GM21367 (cell line): ENCODE measurements around the gene TYW1B.
"Not testable (repeated sequence)": the region's sequence is repeated elsewhere in the genome, so short reads cannot be mapped to it uniquely, and the experiment has no call there.

Experiments
- ATAC-seq: cut with Tn5 transposase; IDR thresholded peaks from one replicate; pipeline ENCODE4 v1.9.1; 2021; ENCODE audit not compliant: unreplicated experiment

The TYW1B gene

GRCh38 chr7:72827839-72828591 is at the start of gene TYW1B:
Gene TYW1B, minus strand, starts transcription at chr7:72828200. Its CDS starts 125 bp downstream, at chr7:72828075.
- peak; percentile 89 for ATAC-seq

- ATAC-seq = not testable (repeated sequence)
Observed at GRCh38 chr7:72867591-72867990, 39.6 kb upstream of the TYW1B start.

GRCh38 chr7:72858846-72859400 is 30.9 kb upstream of the TYW1B start:
- ATAC-seq = not testable (repeated sequence)

- not testable (repeated sequence) for ATAC-seq
Observed at GRCh38 chr7:72857925-72858324, 29.9 kb upstream of the TYW1B start.

- not testable (repeated sequence) for ATAC-seq
Observed at GRCh38 chr7:72855261-72855660, 27.3 kb upstream of the TYW1B start.

GRCh38 chr7:72852937-72853336 is 24.9 kb upstream of the TYW1B start:
- not testable (repeated sequence) for ATAC-seq

- not testable (repeated sequence) for ATAC-seq
Observed at GRCh38 chr7:72850746-72851145, 22.7 kb upstream of the TYW1B start.

GRCh38 chr7:72844146-72844545 is 16.1 kb upstream of the TYW1B start:
- not testable (repeated sequence) for ATAC-seq

- not testable (repeated sequence) for ATAC-seq
Observed at GRCh38 chr7:72843166-72843565, 15.2 kb upstream of the TYW1B start.

GRCh38 chr7:72840966-72841511 is 13.0 kb upstream of the TYW1B start:
- not testable (repeated sequence) for ATAC-seq

- ATAC-seq = not testable (repeated sequence)
Observed at GRCh38 chr7:72838315-72838714, 10.3 kb upstream of the TYW1B start.

- not testable (repeated sequence) for ATAC-seq
Observed at GRCh38 chr7:72837291-72837690, 9.3 kb upstream of the TYW1B start.

GRCh38 chr7:72830567-72830966 is 2.6 kb upstream of the TYW1B start:
- not testable (repeated sequence) for ATAC-seq

GRCh38 chr7:72829687-72830354 is 1.8 kb upstream of the TYW1B start:
- ATAC-seq = peak; percentile 22

GRCh38 chr7:72829291-72829686 is 1.3 kb upstream of the TYW1B start:
- ATAC-seq = peak; percentile 48

GRCh38 chr7:72823765-72824732 is 4.0 kb downstream of the TYW1B start:
- not testable (repeated sequence) for ATAC-seq

- not testable (repeated sequence) for ATAC-seq
Observed at GRCh38 chr7:72822497-72822896, 5.5 kb downstream of the TYW1B start.

- not testable (repeated sequence) for ATAC-seq
Observed at GRCh38 chr7:72818663-72819361, 9.2 kb downstream of the TYW1B start.

GRCh38 chr7:72817661-72818060 is 10.3 kb downstream of the TYW1B start:
- not testable (repeated sequence) for ATAC-seq
